Prostate gland (tissue), 2 donors: ENCODE data around the gene RCOR1. TPM values are rescaled to one million over a fixed set of nuclear protein-coding genes. Genes with fewer than 3 reads are reported as not detected.
"Not testable (repeated sequence)": the region's sequence is repeated elsewhere in the genome, so short reads cannot be mapped to it uniquely, and the experiment has no call there.

Experiments
- DNase-seq: peaks from one replicate; pipeline ENCODE4 v3.0.0-alpha.2; 2019; ENCODE audit warnings: low spot score
- H3K27ac ChIP-seq, 2 donors: fragments of 200-600 bp; sonication (generic); 2 replicates each; pipeline ENCODE4 v1.5.1; 2017 to 2019
- H3K27me3 ChIP-seq: fragments of 200-600 bp; sonication (generic); replicated peaks from 2 replicates; pipeline ENCODE4 v1.5.1; 2019; ENCODE audit not compliant: insufficient read depth
- H3K36me3 ChIP-seq, 2 donors: fragments of 200-600 bp; sonication (generic); 1 replicate in 1 of 2; 2 replicates in 1 of 2; pipeline versions ENCODE4 v1.5.1 to v1.8.1; 2017 to 2019
- H3K4me1 ChIP-seq: fragments of 200-600 bp; sonication (generic); replicated peaks from 2 replicates; pipeline ENCODE4 v1.5.1; 2019
- H3K4me3 ChIP-seq, 2 donors: fragments of 200-600 bp; sonication (generic); 2 replicates each; pipeline ENCODE4 v1.5.1; 2017 to 2019
- H3K9me3 ChIP-seq: fragments of 200-600 bp; sonication (generic); 2 replicates; pipeline ENCODE4 v1.5.1; 2017
- POLR2A ChIP-seq: fragments of 450-650 bp; IDR thresholded peaks from one replicate; pipeline ENCODE4 v1.6.1; 2016; ENCODE audit warnings: antibody characterized with exemption, mild to moderate bottlenecking
- POLR2AphosphoS5 ChIP-seq: sonication (generic); formaldehyde crosslinking; IDR thresholded peaks from one replicate; pipeline ENCODE4 v1.6.1; 2017; ENCODE audit warnings: antibody characterized with exemption
- WGBS: methylation state at CpG from one replicate; pipeline ENCODE4 v1.1.5; 2018; 5-methylcytosine and 5-hydroxymethylcytosine counted together
- intact Hi-C: fragments of 100-400 bp; cut with DNase I; formaldehyde crosslinking; loops from one replicate; pipeline ENCODE4 v1.14.2; 2022
- total RNA-seq, 2 donors: library from RNA; depleted of rRNA; stranded (reverse); fragments of >200 nt; gene quantifications; one replicate each; pipeline ENCODE4 v1.1.0, GENCODE V29; 2016
- TF ChIP-seq, protein P1 (sequence below), 4 experiments: fragments of 200-600 bp in 2 of 4; fragments of 450-650 bp in 2 of 4; sonication (generic) in 2 of 4; IDR thresholded peaks; 1 replicate in 3 of 4; 2 replicates in 1 of 4; pipeline ENCODE4 v1.5.1; 2016 to 2019; ENCODE audit warnings: antibody characterized with exemption in 4 of 4, mild to moderate bottlenecking in 2 of 4, moderate library complexity in 2 of 4

RCOR1 gene
- total RNA-seq, 2 donors from 2014 or later: 14.4 to 26.6 TPM

DNA sequence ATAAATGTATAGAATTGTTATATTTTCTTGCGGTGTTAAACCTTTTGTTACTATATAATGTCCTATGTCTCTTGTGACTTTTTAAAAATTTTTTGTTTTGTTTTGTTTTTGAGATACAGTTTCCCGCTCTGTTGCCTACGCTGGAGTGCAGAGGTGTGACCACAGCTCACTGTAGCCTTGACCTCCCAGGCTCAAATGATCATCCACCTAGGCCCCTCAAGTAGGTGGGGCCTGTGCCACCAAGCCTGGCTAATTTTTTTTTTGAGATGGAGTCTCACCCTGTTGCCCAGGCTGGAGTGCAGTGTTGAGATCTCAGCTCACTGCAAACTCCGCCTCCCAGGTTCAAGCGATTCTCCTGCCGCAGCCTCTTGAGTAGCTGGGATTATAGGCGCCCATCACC lies 26.5 kb upstream of the RCOR1 start:
- 97% methylated on average over 7 of the region's 7 CpGs for WGBS
- Histone ChIP-seq H3K27me3 (no peaks in the 10 kb centered on the region), H3K4me1 (no peaks in the 10 kb centered on the region), H3K36me3 (no peaks in the 10 kb centered on the region), H3K27ac (no peak overlapping the region), H3K9me3 (no peaks in the 10 kb centered on the region), H3K4me3 (no peak overlapping the region)
- intact Hi-C loops: no loop called here
- TF ChIP-seq, protein P1, sequence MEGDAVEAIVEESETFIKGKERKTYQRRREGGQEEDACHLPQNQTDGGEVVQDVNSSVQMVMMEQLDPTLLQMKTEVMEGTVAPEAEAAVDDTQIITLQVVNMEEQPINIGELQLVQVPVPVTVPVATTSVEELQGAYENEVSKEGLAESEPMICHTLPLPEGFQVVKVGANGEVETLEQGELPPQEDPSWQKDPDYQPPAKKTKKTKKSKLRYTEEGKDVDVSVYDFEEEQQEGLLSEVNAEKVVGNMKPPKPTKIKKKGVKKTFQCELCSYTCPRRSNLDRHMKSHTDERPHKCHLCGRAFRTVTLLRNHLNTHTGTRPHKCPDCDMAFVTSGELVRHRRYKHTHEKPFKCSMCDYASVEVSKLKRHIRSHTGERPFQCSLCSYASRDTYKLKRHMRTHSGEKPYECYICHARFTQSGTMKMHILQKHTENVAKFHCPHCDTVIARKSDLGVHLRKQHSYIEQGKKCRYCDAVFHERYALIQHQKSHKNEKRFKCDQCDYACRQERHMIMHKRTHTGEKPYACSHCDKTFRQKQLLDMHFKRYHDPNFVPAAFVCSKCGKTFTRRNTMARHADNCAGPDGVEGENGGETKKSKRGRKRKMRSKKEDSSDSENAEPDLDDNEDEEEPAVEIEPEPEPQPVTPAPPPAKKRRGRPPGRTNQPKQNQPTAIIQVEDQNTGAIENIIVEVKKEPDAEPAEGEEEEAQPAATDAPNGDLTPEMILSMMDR (IDR thresholded peaks at IDR 0.05): no peak
- TF ChIP-seq POLR2AphosphoS5 (no peak), POLR2A (no peak)
- DNase-seq: no peak

DNA sequence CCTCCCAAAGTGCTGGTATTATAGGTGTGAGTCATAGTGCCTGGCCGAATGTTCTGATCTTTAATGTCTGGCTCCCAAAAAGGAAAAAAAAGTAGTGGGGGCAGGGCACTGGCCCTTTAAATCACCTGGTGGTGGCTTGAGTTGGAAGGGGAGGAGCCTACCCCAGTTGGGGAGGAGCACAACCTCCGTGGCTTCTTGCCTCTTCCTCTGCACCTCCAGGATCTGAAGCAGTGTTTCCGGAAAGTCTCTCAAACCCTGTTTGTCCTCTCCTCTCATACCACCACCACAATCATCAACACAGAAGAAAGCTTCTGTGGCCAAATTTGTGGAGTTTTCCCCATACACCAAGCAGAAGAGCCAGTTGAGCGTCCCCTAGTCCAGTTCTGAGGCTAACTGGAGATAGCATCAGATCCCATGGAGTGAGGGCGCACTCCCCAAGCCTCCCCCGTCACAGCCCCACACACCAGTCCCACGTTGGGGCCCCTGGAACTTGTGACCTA lies 24.3 kb upstream of the RCOR1 start:
- TF ChIP-seq POLR2A (no peak), POLR2AphosphoS5 (no peak)
- TF ChIP-seq, protein P1 (IDR thresholded peaks at IDR 0.05): no peak
- no peak for DNase-seq
- H3K4me3 ChIP-seq: no peak overlapping the region
- H3K4me1 ChIP-seq: no peaks in the 10 kb centered on the region
- no peaks in the 10 kb centered on the region for H3K27me3 ChIP-seq
- H3K9me3 ChIP-seq: no peaks in the 10 kb centered on the region
- intact Hi-C loops: no loop called here
- no peaks in the 10 kb centered on the region for H3K36me3 ChIP-seq
- no peak overlapping the region for H3K27ac ChIP-seq
- 57% methylated on average over 7 of the region's 7 CpGs for WGBS

DNA sequence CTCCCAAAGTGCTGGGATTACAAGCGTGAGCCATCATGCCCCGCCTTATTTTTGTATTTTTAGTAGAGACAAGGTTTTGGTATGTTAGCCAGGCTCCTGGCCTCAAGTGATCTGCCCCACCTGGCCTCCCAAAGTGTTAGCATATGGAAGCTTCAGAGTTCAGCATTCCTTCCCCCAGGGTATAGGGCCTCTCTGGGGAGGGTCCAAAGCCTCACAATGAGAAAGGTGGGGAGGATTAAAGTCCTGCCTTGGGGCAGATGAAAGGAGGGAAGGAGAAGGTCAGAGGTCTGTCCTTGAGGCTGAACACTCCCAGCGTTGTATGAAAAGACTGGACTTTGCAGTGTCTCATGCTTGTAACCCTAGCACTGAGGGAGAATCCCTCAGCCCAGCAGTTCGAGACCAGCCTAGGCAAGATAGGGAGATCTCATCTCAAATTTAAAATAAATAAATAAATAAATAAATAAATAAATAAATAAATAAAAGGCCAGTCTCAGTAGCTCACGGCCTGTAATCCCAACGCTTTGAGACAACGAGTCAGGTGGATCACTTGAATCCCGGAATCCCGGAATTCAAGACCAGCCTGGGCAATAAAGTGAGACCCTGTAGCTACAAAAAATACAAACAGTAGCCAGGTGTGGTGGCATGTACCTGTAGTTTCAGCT lies 22.0 kb upstream of the RCOR1 start:
- no peaks in the 10 kb centered on the region for H3K9me3 ChIP-seq

DNA sequence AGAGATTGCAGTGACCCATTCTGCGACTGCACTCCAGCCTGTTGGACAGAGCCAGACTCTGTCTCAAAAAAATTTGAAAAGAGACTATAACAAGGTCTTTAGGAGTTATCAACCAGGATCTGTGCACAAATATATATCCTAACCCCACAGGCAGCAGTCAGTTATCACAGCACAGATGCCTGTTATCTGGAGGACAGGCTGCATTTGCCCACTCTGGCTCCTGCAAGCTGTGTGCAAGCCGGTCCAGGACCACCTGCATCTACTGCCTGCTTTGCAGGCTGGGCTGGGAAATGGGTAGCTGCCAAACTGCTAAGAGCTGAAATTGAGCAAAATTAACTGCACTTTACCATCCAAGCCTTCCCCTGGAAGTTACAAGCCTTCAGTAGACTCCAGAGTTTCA lies 21.4 kb upstream of the RCOR1 start:
- TF ChIP-seq, protein P1 (IDR thresholded peaks at IDR 0.05): no peak
- no peak for TF ChIP-seq POLR2A
- H3K27me3 ChIP-seq: no peaks in the 10 kb centered on the region
- WGBS: 89% methylated on average over 2 of the region's 2 CpGs
- H3K27ac ChIP-seq: no peak overlapping the region
- H3K36me3 ChIP-seq: no peaks in the 10 kb centered on the region
- intact Hi-C loops: no loop called here
- DNase-seq: no peak
- H3K9me3 ChIP-seq: no peaks in the 10 kb centered on the region
- H3K4me1 ChIP-seq: no peaks in the 10 kb centered on the region
- H3K4me3 ChIP-seq: no peak overlapping the region

More for the DNA sequence above, 22.0 kb upstream of the RCOR1 start:
- 91% methylated on average over 9 of the region's 9 CpGs for WGBS
- TF ChIP-seq POLR2A (no peak), POLR2AphosphoS5 (no peak)
- TF ChIP-seq, protein P1 (IDR thresholded peaks at IDR 0.05): no peak
- Histone ChIP-seq H3K4me1 (no peaks in the 10 kb centered on the region), H3K27me3 (no peaks in the 10 kb centered on the region), H3K27ac (no peak overlapping the region), H3K36me3 (no peaks in the 10 kb centered on the region), H3K4me3 (no peak overlapping the region)
- intact Hi-C loops: no loop called here
- DNase-seq: no peak

DNA sequence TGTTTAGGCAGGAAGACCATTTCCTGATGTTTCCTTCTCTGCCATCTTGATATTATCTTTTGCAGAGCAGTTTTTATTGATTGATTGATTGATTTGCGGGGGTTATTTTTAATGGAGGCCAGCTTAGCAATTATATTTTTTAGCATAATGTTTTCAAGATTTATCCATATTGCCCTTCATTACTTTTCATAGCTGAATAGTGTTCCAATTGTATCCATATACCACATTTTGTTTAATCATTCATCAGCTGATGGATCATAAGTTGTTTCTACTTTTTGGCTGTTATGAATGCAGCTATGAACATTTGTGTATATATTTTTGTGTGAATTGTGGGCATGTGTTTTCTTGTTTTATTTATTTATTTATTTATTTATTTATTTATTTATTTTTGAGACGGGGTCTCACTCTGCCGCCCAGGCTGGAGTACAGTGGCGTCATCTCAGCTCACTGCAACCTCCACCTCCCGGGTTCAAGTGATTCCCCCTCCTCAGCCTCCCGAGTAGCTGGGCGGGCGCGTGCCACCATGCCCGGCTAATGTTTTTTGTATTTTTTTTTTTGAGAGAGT lies 20.9 kb upstream of the RCOR1 start:
- no peak overlapping the region for H3K4me3 ChIP-seq
- no peaks in the 10 kb centered on the region for H3K9me3 ChIP-seq
- no peak overlapping the region for H3K27ac ChIP-seq
- no peaks in the 10 kb centered on the region for H3K27me3 ChIP-seq
- WGBS: 94% methylated on average over 10 of the region's 10 CpGs
- no peaks in the 10 kb centered on the region for H3K4me1 ChIP-seq
- DNase-seq: no peak
- no peak for TF ChIP-seq POLR2AphosphoS5
- no peak for TF ChIP-seq POLR2A
- TF ChIP-seq, protein P1 (IDR thresholded peaks at IDR 0.05): no peak
- intact Hi-C loops: no loop called here
- no peaks in the 10 kb centered on the region for H3K36me3 ChIP-seq

DNA sequence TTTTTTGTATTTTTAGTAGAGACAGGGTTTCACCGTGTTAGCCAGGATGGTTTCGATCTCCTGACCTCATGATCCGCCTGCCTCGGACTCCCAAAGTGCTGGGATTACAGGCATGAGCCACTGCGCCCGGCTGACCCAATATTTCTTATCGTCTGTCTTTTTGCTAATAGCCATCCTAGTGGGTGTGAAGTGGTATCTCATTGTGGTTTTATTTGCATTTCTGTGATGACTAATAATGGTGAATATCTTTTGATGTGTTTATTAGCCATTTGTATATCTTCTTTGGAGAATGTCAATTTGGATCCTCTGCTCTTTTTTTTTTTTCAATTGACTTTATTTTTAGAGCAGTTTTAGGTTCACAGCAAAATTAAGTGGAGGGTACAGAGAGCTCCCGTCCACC lies 19.3 kb upstream of the RCOR1 start:
- H3K36me3 ChIP-seq, H3K4me1 ChIP-seq, H3K9me3 ChIP-seq, intact Hi-C loops, H3K27me3 ChIP-seq, DNase-seq, H3K4me3 ChIP-seq, H3K27ac ChIP-seq: not testable (repeated sequence)
- WGBS: 74% methylated on average over 8 of the region's 8 CpGs
